GM12878 (cell line): ENCODE measurements around the gene PRPF40B.

Experiments used
- CBX5 ChIP-seq: sonication (generic); IDR thresholded peaks from 2 replicates; pipeline ENCODE4 v1.6.1; 2016; ENCODE audit warnings: low read depth, moderate library complexity, mild to moderate bottlenecking, inconsistent platforms
- CREB1 ChIP-seq: IDR thresholded peaks from 2 replicates; pipeline ENCODE4 v1.6.1; 2012; ENCODE audit warnings: low read depth, mild to moderate bottlenecking, inconsistent platforms
- CTCF ChIP-seq, 3 experiments: IDR thresholded peaks in 2 of 3; conservative IDR thresholded peaks in 1 of 3; 2 replicates each; pipeline ENCODE4 v1.5.1; 2011; ENCODE audit warnings: low read depth in 3 of 3, low read length in 3 of 3, mild to moderate bottlenecking in 3 of 3, control low read depth in 2 of 3, moderate library complexity in 2 of 3, inconsistent platforms in 1 of 3, mixed read lengths in 1 of 3; ENCODE audit not compliant: control insufficient read depth in 2 of 3, insufficient read depth in 1 of 3; ENCODE audit errors: extremely low read depth in 1 of 3
- ESRRA ChIP-seq: IDR thresholded peaks from 2 replicates; pipeline ENCODE4 v1.6.1; 2012; ENCODE audit warnings: mild to moderate bottlenecking, low read length, improper control_type of control experiment
- HDAC6 ChIP-seq: fragments of 200-600 bp; sonication (generic); IDR thresholded peaks from one replicate; pipeline ENCODE4 v1.8.0; 2017; ENCODE audit warnings: antibody characterized with exemption; ENCODE audit not compliant: unreplicated experiment
- JUNB ChIP-seq: IDR thresholded peaks from 2 replicates; pipeline ENCODE4 v1.6.1; 2016; ENCODE audit warnings: antibody characterized with exemption, mild to moderate bottlenecking
- NR2F1 ChIP-seq: fragments of 450-650 bp; conservative IDR thresholded peaks from 2 replicates; pipeline ENCODE4 v1.6.1; 2017; ENCODE audit warnings: mild to moderate bottlenecking
- POLR2A ChIP-seq: IDR thresholded peaks from 2 replicates; pipeline ENCODE4 v1.6.1; 2011; ENCODE audit warnings: low read depth, mild to moderate bottlenecking, low read length
- POLR2AphosphoS5 ChIP-seq: IDR thresholded peaks from 2 replicates; pipeline ENCODE4 v1.6.1; 2011; ENCODE audit warnings: mild to moderate bottlenecking, low read length, inconsistent platforms
- RAD21 ChIP-seq: IDR thresholded peaks from 2 replicates; pipeline ENCODE4 v1.6.1; 2011; ENCODE audit warnings: mild to moderate bottlenecking, low read depth, low read length, moderate library complexity; ENCODE audit not compliant: insufficient read depth
- TAF1 ChIP-seq: IDR thresholded peaks from 2 replicates; pipeline ENCODE4 v1.6.1; 2011; ENCODE audit warnings: mild to moderate bottlenecking, low read depth, low read length, borderline replicate concordance

DNA sequence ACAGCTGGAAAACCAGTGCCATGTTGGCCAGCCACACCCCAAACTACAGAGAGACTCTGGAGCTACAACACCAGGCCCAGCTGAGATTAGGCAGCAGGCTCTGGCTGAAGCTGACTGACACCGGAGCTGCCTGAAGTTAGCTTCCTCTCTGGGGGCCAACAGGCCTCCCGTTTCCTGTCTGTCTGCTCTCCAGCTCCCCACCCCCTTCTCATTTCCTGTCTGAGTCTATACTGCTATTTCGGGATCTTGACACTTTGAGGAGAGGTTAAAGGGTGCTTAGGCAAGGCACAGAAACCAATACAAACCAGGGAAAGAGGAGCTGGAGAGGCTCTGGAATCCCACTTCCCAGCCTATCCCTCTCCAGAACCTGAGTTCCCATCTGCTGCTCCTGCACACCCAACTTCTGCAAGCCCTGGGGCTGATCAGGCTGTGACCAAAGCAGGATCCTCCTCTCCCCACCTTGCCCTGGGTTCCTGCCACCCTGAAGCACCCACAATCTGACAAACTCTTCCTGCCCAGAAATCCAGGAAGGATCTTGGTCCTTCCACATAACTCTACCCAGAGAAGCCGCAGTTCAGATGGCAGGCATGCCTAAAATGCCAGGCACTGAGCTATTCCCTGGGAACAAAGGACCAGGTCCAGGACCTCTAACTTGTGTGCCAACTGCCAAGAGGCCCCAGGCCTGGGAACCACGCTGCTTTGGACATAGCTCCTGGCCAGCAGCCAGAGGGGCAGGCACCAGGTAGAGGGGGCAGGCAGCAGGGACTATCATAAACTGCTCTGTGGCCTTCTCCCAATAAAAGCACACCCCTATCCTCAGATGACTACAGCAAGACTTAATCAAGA lies 39.9 kb downstream of the PRPF40B start:
- peak; percentile 88 for TF ChIP-seq POLR2A
- TF ChIP-seq POLR2AphosphoS5, result peak; percentile 86
- no peak for TF ChIP-seq ESRRA
- TF ChIP-seq TAF1, result peak; percentile 70; the same call in 1 of the 2 replicates
- TF ChIP-seq CREB1, result peak; percentile 70
- TF ChIP-seq HDAC6, result no peak
- TF ChIP-seq CTCF (IDR thresholded peaks at IDR 0.05 in 2 of 3, conservative IDR thresholded peaks at IDR 0.05 in 1 of 3; ENCODE audit: control insufficient read depth in 2 of 3, extremely low read depth in 1 of 3, insufficient read depth in 1 of 3, low read depth in 3 of 3, low read length in 3 of 3), result no peak
- peak; percentile 89 for TF ChIP-seq NR2F1
- peak; percentile 23; the same call in 1 of the 2 replicates for TF ChIP-seq RAD21
- peak; percentile 45 for TF ChIP-seq JUNB
- peak; percentile 88; the same call in 1 of the 2 replicates for TF ChIP-seq CBX5
